ENCODE results near the gene SMURF1. TPM values are rescaled to one million over a fixed set of nuclear protein-coding genes. Genes with fewer than 3 reads are reported as not detected.

The SMURF1 gene
- total RNA-seq, 1 donor, result 22.6 TPM

GRCh38 chr7:98995111-98995510, 148.8 kb downstream of the SMURF1 start:
- DNase-seq (ENCODE audit: low read depth), result no peak
- TF ChIP-seq CTCF (IDR thresholded peaks at IDR 0.05; ENCODE audit: insufficient read depth, low read length), result no peak
- no peak overlapping the region for H3K4me3 ChIP-seq (ENCODE audit: low read depth, low read length)

- DNase-seq (ENCODE audit: low read depth), result no peak
- TF ChIP-seq CTCF (IDR thresholded peaks at IDR 0.05; ENCODE audit: insufficient read depth, low read length), result no peak
- no peak overlapping the region for H3K4me3 ChIP-seq (ENCODE audit: low read depth, low read length)
These were observed 149.6 kb downstream of the SMURF1 start for GRCh38 chr7:98994046-98994944.

GRCh38 chr7:98993024-98993897, 150.6 kb downstream of the SMURF1 start:
- no peak overlapping the region for H3K4me3 ChIP-seq (ENCODE audit: low read depth, low read length)
- TF ChIP-seq CTCF (IDR thresholded peaks at IDR 0.05; ENCODE audit: insufficient read depth, low read length), result no peak
- DNase-seq (ENCODE audit: low read depth), result no peak

- TF ChIP-seq CTCF (IDR thresholded peaks at IDR 0.05; ENCODE audit: insufficient read depth, low read length), result no peak
- DNase-seq (ENCODE audit: low read depth), result no peak
- H3K4me3 ChIP-seq (ENCODE audit: low read depth, low read length), result no peak overlapping the region
These were observed 151.8 kb downstream of the SMURF1 start for GRCh38 chr7:98992076-98992475.

- TF ChIP-seq CTCF (IDR thresholded peaks at IDR 0.05; ENCODE audit: insufficient read depth, low read length), result no peak
- no peak for DNase-seq (ENCODE audit: low read depth)
These were observed 152.8 kb downstream of the SMURF1 start for GRCh38 chr7:98991141-98991540.

GRCh38 chr7:98990356-98990755, 153.6 kb downstream of the SMURF1 start:
- TF ChIP-seq CTCF (IDR thresholded peaks at IDR 0.05; ENCODE audit: insufficient read depth, low read length), result no peak
- no peak overlapping the region for H3K4me3 ChIP-seq (ENCODE audit: low read depth, low read length)
- DNase-seq (ENCODE audit: low read depth), result no peak

More at GRCh38 chr7:98991141-98991540, 152.8 kb downstream of the SMURF1 start:
- no peak overlapping the region for H3K4me3 ChIP-seq (ENCODE audit: low read depth, low read length)

Measured in fibroblast of the aortic adventitia (primary cell).